SK-N-SH treated with all-trans-retinoic acid at 6 μM for 48 hours (cell line): ENCODE data around the gene SCN3B.

Source experiments
- ATAC-seq: fragments of 200-7000 bp; cut with Tn5 transposase; 3 replicates; pipeline ENCODE4 v1.9.1; 2020; ENCODE audit warnings: mild to moderate bottlenecking, moderate library complexity
- BACH2 ChIP-seq: fragments of 250-450 bp; sonication (Bioruptor Pico); IDR thresholded peaks from 2 replicates; pipeline ENCODE4 v1.9.0; 2021; ENCODE audit warnings: mild to moderate bottlenecking, borderline replicate concordance
- CSDC2 ChIP-seq: fragments of 250-450 bp; sonication (Bioruptor Pico); IDR thresholded peaks from 2 replicates; pipeline ENCODE4 v1.5.0; 2020; ENCODE audit warnings: mild to moderate bottlenecking, moderate library complexity
- ESRRG ChIP-seq: fragments of 250-450 bp; sonication (Bioruptor Pico); IDR thresholded peaks from 2 replicates; pipeline ENCODE4 v1.6.1; 2021; ENCODE audit warnings: mild to moderate bottlenecking
- ISL1 ChIP-seq: fragments of 250-450 bp; sonication (Bioruptor Pico); IDR thresholded peaks from 2 replicates; pipeline ENCODE4 v2.1.2; 2022; ENCODE audit warnings: mild to moderate bottlenecking, moderate library complexity
- OSR1 ChIP-seq: fragments of 250-450 bp; sonication (Bioruptor Pico); IDR thresholded peaks from 2 replicates; pipeline ENCODE4 v1.8.0; 2022; ENCODE audit warnings: moderate library complexity, mild to moderate bottlenecking, inconsistent platforms
- PATZ1 ChIP-seq: fragments of 250-450 bp; sonication (Bioruptor Pico); IDR thresholded peaks from 2 replicates; pipeline ENCODE4 v1.8.0; 2020; ENCODE audit warnings: mild to moderate bottlenecking, moderate library complexity, borderline replicate concordance
- POU6F1 ChIP-seq: fragments of 250-450 bp; sonication (Bioruptor Pico); IDR thresholded peaks from 2 replicates; pipeline ENCODE4 v1.8.0; 2021; ENCODE audit warnings: low read depth, mild to moderate bottlenecking, moderate library complexity, borderline replicate concordance
- RARB ChIP-seq: fragments of 250-450 bp; sonication (Bioruptor Pico); IDR thresholded peaks from 2 replicates; pipeline ENCODE4 v1.8.0; 2021; ENCODE audit warnings: mild to moderate bottlenecking, moderate library complexity
- SNAI2 ChIP-seq: fragments of 250-450 bp; sonication (Bioruptor Pico); IDR thresholded peaks from 2 replicates; pipeline ENCODE4 v1.5.0; 2020; ENCODE audit warnings: mild to moderate bottlenecking, moderate library complexity
- TCF4 ChIP-seq: fragments of 250-450 bp; sonication (Bioruptor Pico); IDR thresholded peaks from 2 replicates; pipeline ENCODE4 v1.8.0; 2021; ENCODE audit warnings: mild to moderate bottlenecking, moderate library complexity, borderline replicate concordance
- TOX ChIP-seq: fragments of 250-450 bp; sonication (Bioruptor Pico); IDR thresholded peaks from 2 replicates; pipeline ENCODE4 v1.8.0; 2021; ENCODE audit warnings: mild to moderate bottlenecking, moderate library complexity, borderline replicate concordance
- TSHZ2 ChIP-seq: fragments of 250-450 bp; sonication (Bioruptor Pico); IDR thresholded peaks from 2 replicates; pipeline ENCODE4 v1.5.0; 2020; ENCODE audit warnings: mild to moderate bottlenecking, moderate library complexity
- ZC3H10 ChIP-seq: fragments of 250-450 bp; sonication (Bioruptor Pico); IDR thresholded peaks from 2 replicates; pipeline ENCODE4 v1.5.1; 2021; ENCODE audit warnings: mild to moderate bottlenecking, moderate library complexity
- ZFP3 ChIP-seq: fragments of 250-450 bp; sonication (Bioruptor Pico); IDR thresholded peaks from 2 replicates; pipeline ENCODE4 v1.5.0; 2020; ENCODE audit warnings: mild to moderate bottlenecking, moderate library complexity
- ZFP30 ChIP-seq: fragments of 450-650 bp; formaldehyde crosslinking; IDR thresholded peaks from 2 replicates; pipeline ENCODE4 v1.5.0; 2022; ENCODE audit warnings: mild to moderate bottlenecking, moderate library complexity
- ZNF565 ChIP-seq: fragments of 450-650 bp; formaldehyde crosslinking; conservative IDR thresholded peaks from 2 replicates; pipeline ENCODE4 v1.5.0; 2020; ENCODE audit warnings: low read depth, mild to moderate bottlenecking, moderate library complexity
- ZNF8 ChIP-seq: fragments of 450-650 bp; formaldehyde crosslinking; IDR thresholded peaks from 2 replicates; pipeline ENCODE4 v1.5.0; 2020; ENCODE audit warnings: mild to moderate bottlenecking, moderate library complexity
- TF ChIP-seq, protein P1 (sequence below): fragments of 250-450 bp; sonication (Bioruptor Pico); IDR thresholded peaks from 2 replicates; pipeline ENCODE4 v1.5.1; 2020; ENCODE audit warnings: low read depth, mild to moderate bottlenecking, moderate library complexity

SCN3B gene

GRCh38 chr11:123587044-123587443 is 67.4 kb downstream of the SCN3B start:
- TF ChIP-seq ZNF8 (CRISPR knock-in tag) (no peak), CSDC2 (no peak), SNAI2 (CRISPR knock-in tag) (no peak), OSR1 (CRISPR knock-in tag) (no peak), ESRRG (CRISPR knock-in tag) (no peak)
- TF ChIP-seq, protein P1, sequence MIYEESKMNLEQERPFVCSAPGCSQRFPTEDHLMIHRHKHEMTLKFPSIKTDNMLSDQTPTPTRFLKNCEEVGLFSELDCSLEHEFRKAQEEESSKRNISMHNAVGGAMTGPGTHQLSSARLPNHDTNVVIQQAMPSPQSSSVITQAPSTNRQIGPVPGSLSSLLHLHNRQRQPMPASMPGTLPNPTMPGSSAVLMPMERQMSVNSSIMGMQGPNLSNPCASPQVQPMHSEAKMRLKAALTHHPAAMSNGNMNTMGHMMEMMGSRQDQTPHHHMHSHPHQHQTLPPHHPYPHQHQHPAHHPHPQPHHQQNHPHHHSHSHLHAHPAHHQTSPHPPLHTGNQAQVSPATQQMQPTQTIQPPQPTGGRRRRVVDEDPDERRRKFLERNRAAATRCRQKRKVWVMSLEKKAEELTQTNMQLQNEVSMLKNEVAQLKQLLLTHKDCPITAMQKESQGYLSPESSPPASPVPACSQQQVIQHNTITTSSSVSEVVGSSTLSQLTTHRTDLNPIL (CRISPR knock-in tag): no peak

DNA sequence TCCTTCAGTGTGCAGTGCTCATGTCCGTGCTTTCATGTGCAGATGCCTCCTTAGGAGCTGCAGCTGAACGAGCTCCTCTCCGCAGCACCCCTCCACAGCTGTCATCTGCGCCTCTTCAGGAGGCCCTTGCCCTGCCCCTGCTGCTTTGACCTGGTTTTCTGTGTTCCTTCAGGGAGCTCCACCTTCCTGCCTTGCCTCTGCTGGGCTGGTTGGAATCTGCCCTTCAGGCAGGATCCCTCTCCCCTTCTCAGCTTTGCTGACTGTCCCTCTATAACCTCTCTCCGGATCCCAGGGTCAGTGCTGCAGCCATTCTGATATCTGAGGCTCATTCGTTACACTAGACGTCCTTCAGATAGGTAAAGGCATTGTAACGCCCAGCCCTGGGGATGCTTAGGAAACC is 67.9 kb downstream of the SCN3B start:
- ATAC-seq: no peak
- TF ChIP-seq TSHZ2 (CRISPR knock-in tag) (no peak), ZNF565 (CRISPR knock-in tag) (no peak), ZC3H10 (no peak), SNAI2 (CRISPR knock-in tag) (no peak), BACH2 (CRISPR knock-in tag) (no peak), PATZ1 (CRISPR knock-in tag) (no peak)

More at GRCh38 chr11:123587044-123587443, 67.4 kb downstream of the SCN3B start:
- ATAC-seq: no peak

DNA sequence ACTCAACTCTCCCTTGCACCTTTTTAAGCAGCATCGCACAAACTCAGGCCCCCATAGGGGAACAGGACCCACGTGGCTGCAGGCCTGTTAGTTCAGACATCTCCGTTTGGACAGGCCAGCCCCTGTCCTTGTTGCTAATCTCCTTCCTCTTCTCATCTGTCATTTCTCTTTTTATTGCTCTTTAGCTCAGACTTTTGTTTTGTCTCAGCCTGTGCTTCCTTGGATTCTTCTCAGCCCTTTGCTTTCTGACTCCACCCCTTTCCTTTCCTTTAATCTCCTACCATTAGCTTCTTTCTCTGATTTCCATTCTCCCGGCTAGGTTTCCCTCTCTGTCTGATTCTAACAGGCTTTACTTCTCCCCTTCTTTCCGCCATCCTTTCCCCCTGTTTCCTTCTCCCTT is 68.7 kb downstream of the SCN3B start:
- TF ChIP-seq POU6F1 (no peak), PATZ1 (CRISPR knock-in tag) (no peak), OSR1 (CRISPR knock-in tag) (no peak), ZFP30 (CRISPR knock-in tag) (no peak)
- TF ChIP-seq, protein P1 (CRISPR knock-in tag): no peak
- ATAC-seq: no peak

GRCh38 chr11:123585206-123585605 is 69.2 kb downstream of the SCN3B start:
- ATAC-seq: no peak
- no peak for TF ChIP-seq ISL1 (CRISPR knock-in tag)
- TF ChIP-seq ZC3H10: no peak
- TF ChIP-seq ZFP3: no peak
- TF ChIP-seq TSHZ2 (CRISPR knock-in tag): no peak
- no peak for TF ChIP-seq ZNF565 (CRISPR knock-in tag)
- no peak for TF ChIP-seq OSR1 (CRISPR knock-in tag)
- no peak for TF ChIP-seq ESRRG (CRISPR knock-in tag)
- no peak for TF ChIP-seq RARB (CRISPR knock-in tag)
- no peak for TF ChIP-seq PATZ1 (CRISPR knock-in tag)
- TF ChIP-seq TCF4 (CRISPR knock-in tag): no peak
- TF ChIP-seq CSDC2: no peak
- TF ChIP-seq TOX (CRISPR knock-in tag): no peak
